Gastrocnemius medialis (tissue), 4 donors: ENCODE results near the gene RYR3. TPM values are rescaled to one million over a fixed set of nuclear protein-coding genes. Genes with fewer than 3 reads are reported as not detected.

Experiments used
- ATAC-seq, 2 donors: fragments of 150-250 bp; one replicate each; pipeline ENCODE4 v1.9.1; 2016
- DNase-seq, 2 donors: peaks; one replicate each; pipeline ENCODE4 v3.0.0-alpha.2; 2019
- H3K27ac ChIP-seq, 4 donors: fragments of 200-600 bp; sonication (generic); 1 replicate in 1 of 4; 2 replicates in 3 of 4; pipeline ENCODE4 v1.5.1; 2016 to 2018; ENCODE audit warnings: mild to moderate bottlenecking in 2 of 4, moderate library complexity in 1 of 4
- H3K27me3 ChIP-seq, 3 donors: fragments of 200-600 bp; sonication (generic) in 2 of 3; 1 replicate in 1 of 3; 2 replicates in 2 of 3; pipeline versions ENCODE4 v1.5.1 to v1.6.0; 2016 to 2019; ENCODE audit warnings: mild to moderate bottlenecking in 1 of 3, moderate library complexity in 1 of 3
- H3K36me3 ChIP-seq, 2 donors: fragments of 200-600 bp; sonication (generic) in 1 of 2; one replicate each; pipeline ENCODE4 v1.5.1; 2017 to 2018
- H3K4me1 ChIP-seq, 2 donors: fragments of 200-600 bp; sonication (generic) in 1 of 2; one replicate each; pipeline ENCODE4 v1.5.1; 2016 to 2017; ENCODE audit warnings: mild to moderate bottlenecking in 2 of 2
- H3K4me3 ChIP-seq, 4 donors: fragments of 200-600 bp; sonication (generic) in 3 of 4; 1 replicate in 1 of 4; 2 replicates in 3 of 4; pipeline ENCODE4 v1.5.1; 2016 to 2019; ENCODE audit warnings: mild to moderate bottlenecking in 2 of 4
- H3K9me3 ChIP-seq, 3 donors: fragments of 200-600 bp; sonication (generic) in 2 of 3; 1 replicate in 1 of 3; 2 replicates in 2 of 3; pipeline ENCODE4 v1.5.1; 2016 to 2019
- CTCF ChIP-seq, 5 experiments: fragments of 450-650 bp in 3 of 5; fragments of 200-600 bp in 2 of 5; sonication (generic) in 2 of 5; IDR thresholded peaks in 4 of 5; conservative IDR thresholded peaks in 1 of 5; 1 replicate in 4 of 5; 2 replicates in 1 of 5; pipeline ENCODE4 v1.5.1; 2016 to 2019; ENCODE audit warnings: antibody characterized with exemption in 5 of 5, mild to moderate bottlenecking in 3 of 5, moderate library complexity in 3 of 5
- POLR2A ChIP-seq, 2 donors: fragments of 450-650 bp; IDR thresholded peaks; one replicate each; pipeline ENCODE4 v1.6.1; 2017; ENCODE audit warnings: antibody characterized with exemption in 2 of 2, mild to moderate bottlenecking in 2 of 2, moderate library complexity in 2 of 2
- in situ Hi-C, 4 donors: fragments of 200-750 bp; cut with MboI; loops; one replicate each; pipeline versions ENCODE4 v1.15.0 to v1.8.0; 2017; ENCODE audit warnings: low sequenced_read_pairs in 4 of 4
- intact Hi-C: fragments of 100-400 bp; cut with DNase I; formaldehyde crosslinking; loops from one replicate; pipeline ENCODE4 v1.15.1; 2023; ENCODE audit warnings: low total_unique reads
- total RNA-seq, 4 donors: library from RNA; depleted of rRNA; stranded (reverse); fragments of >200 nt; gene quantifications; one replicate each; pipeline versions ENCODE4 v1.1.0 to v1.2.3, GENCODE V29; 2016

Gene RYR3
- total RNA-seq, 4 donors from 2014 or later: 7.6 to 30.9 (median 20.6) TPM

- TF ChIP-seq POLR2A (IDR thresholded peaks at IDR 0.05) (no peak), CTCF (IDR thresholded peaks at IDR 0.05 in 4 of 5, conservative IDR thresholded peaks at IDR 0.05 in 1 of 5) (no peak)
- H3K36me3 ChIP-seq: no peaks in the 10 kb centered on the region
- DNase-seq: no peak
- no peak overlapping the region for H3K4me3 ChIP-seq
- no peak for ATAC-seq
- in situ Hi-C loops: loop anchor here in 1 of 4 donors (10.0 kb wide), 1 partner anchor 55 kb away; no protein-coding TSS in a partner anchor
- intact Hi-C loops: no loop called here
- no peak overlapping the region for H3K27ac ChIP-seq
- no peaks in the 10 kb centered on the region for H3K27me3 ChIP-seq
- peaks cover 0 to 12% of the 10 kb centered on the region in 2 donors for H3K4me1 ChIP-seq
- H3K9me3 ChIP-seq: no peaks in the 10 kb centered on the region
These were observed 229.2 kb downstream of the RYR3 start for GRCh38 chr15:33539825-33540573.

- ATAC-seq (peak in 1 of 2 donors; percentile 56), DNase-seq (peak in 1 of 2 donors; percentile 40)
- Histone ChIP-seq H3K36me3 (no peaks in the 10 kb centered on the region), H3K4me1 (peaks cover 0 to 6% of the 10 kb centered on the region in 2 donors), H3K9me3 (no peaks in the 10 kb centered on the region), H3K27ac (no peak overlapping the region), H3K27me3 (no peaks in the 10 kb centered on the region), H3K4me3 (no peak overlapping the region)
- TF ChIP-seq CTCF (IDR thresholded peaks at IDR 0.05 in 4 of 5, conservative IDR thresholded peaks at IDR 0.05 in 1 of 5) (no peak), POLR2A (IDR thresholded peaks at IDR 0.05) (no peak)
- in situ Hi-C loops: loop anchor here in 1 of 4 donors (10.0 kb wide), 1 partner anchor 51 kb away; no protein-coding TSS in a partner anchor
- intact Hi-C loops: no loop called here
These were observed 233.2 kb downstream of the RYR3 start for GRCh38 chr15:33543957-33544356.

- intact Hi-C loops: no loop called here
- in situ Hi-C loops: loop anchor here in 1 of 4 donors (10.0 kb wide), 1 partner anchor 49 kb away; no protein-coding TSS in a partner anchor
These were observed 235.1 kb downstream of the RYR3 start for GRCh38 chr15:33545866-33546265.

GRCh38 chr15:33547876-33548275 is 237.1 kb downstream of the RYR3 start:
- in situ Hi-C loops: loop anchor here in 1 of 4 donors (10.0 kb wide), 1 partner anchor 47 kb away; no protein-coding TSS in a partner anchor
- Histone ChIP-seq H3K27ac (no peak overlapping the region), H3K36me3 (no peaks in the 10 kb centered on the region), H3K27me3 (no peaks in the 10 kb centered on the region), H3K4me1 (peaks cover 0 to 6% of the 10 kb centered on the region in 2 donors), H3K4me3 (no peak overlapping the region), H3K9me3 (no peaks in the 10 kb centered on the region)
- TF ChIP-seq CTCF (IDR thresholded peaks at IDR 0.05 in 4 of 5, conservative IDR thresholded peaks at IDR 0.05 in 1 of 5): no peak
- TF ChIP-seq POLR2A (IDR thresholded peaks at IDR 0.05): no peak
- ATAC-seq (peak; percentile 53 to 54), DNase-seq (peak in 1 of 2 donors; percentile 17)
- intact Hi-C loops: no loop called here

More at GRCh38 chr15:33545866-33546265, 235.1 kb downstream of the RYR3 start:
- Histone ChIP-seq H3K4me1 (peaks cover 0 to 6% of the 10 kb centered on the region in 2 donors), H3K4me3 (no peak overlapping the region), H3K9me3 (no peaks in the 10 kb centered on the region), H3K27ac (no peak overlapping the region), H3K27me3 (no peaks in the 10 kb centered on the region), H3K36me3 (no peaks in the 10 kb centered on the region)
- TF ChIP-seq POLR2A (IDR thresholded peaks at IDR 0.05) (no peak), CTCF (IDR thresholded peaks at IDR 0.05 in 4 of 5, conservative IDR thresholded peaks at IDR 0.05 in 1 of 5) (no peak)
- DNase-seq (no peak), ATAC-seq (no peak)
